Heart left ventricle (tissue), 13 donors: ENCODE results near the gene UBE2F.

Experiments
- POLR2A ChIP-seq, 2 donors: fragments of 450-650 bp; IDR thresholded peaks; one replicate each; pipeline ENCODE4 v1.6.1; 2017; ENCODE audit warnings: antibody characterized with exemption in 2 of 2, mild to moderate bottlenecking in 2 of 2, moderate library complexity in 2 of 2
- TF ChIP-seq, protein P1 (sequence below), 12 donors: fragments of 200-600 bp; sonication (generic) in 4 of 12; IDR thresholded peaks; one replicate each; pipeline versions ENCODE4 v1.5.0 to v1.8.0; 2018 to 2022; ENCODE audit warnings: antibody characterized with exemption in 12 of 12, mild to moderate bottlenecking in 5 of 12
- donor health status: ischemic (EF 13 %, LVEDD 7.1; RV severe dilation, severe dysfunction).
- donor health status: DM: no; HTN: yes; CAD: no.
- donor health status: DM: no; HTN: no; CAD: no.
- donor health status: ischemic (EF 25% LVEDD 6.9; RV normal size, moderate dysfunction).
- donor health status: ischemic (EF 25% LVEDD 5.7; RV mildly dilated, moderate dysfunction).
- donor health status: ischemic (EF 35%, LVEDD 5.7; RV mildly dilated, moderate dysfunction).
- donor health status: nonischemic (EF 11% LVEDD 7.7; RV severe dilation, severe dysfunction).
- donor health status: DM: yes; HTN: yes; CAD: no.
- donor health status: PGD.
- donor health status: ischemic (EF 29% LVEDD 5.4; RV normal size, mild dysfunction).
- donor health status: nonischemic (EF 23%, LVEDD 6.1; RV moderate dilation, normal function).

DNA sequence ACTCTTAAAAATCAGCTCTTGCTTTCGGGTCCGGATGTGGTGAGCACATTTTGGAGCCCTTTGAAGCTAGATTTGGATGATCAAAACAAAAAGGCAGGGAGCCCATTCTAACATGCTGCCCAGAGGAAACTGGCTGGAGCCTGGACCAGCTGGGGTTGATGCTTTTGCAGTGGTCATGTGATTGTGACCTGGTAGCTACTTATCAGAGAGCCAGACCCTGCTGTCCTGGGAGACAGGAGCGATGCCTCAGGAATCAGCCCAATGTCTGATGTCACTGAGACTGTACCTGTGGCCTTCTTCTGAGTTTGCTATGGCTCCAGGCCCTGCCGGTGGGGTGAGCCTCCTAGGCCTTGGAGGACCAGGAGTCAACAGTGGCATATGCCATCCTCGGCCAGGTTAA, 75.3 kb downstream of the UBE2F start:
- TF ChIP-seq, protein P1, sequence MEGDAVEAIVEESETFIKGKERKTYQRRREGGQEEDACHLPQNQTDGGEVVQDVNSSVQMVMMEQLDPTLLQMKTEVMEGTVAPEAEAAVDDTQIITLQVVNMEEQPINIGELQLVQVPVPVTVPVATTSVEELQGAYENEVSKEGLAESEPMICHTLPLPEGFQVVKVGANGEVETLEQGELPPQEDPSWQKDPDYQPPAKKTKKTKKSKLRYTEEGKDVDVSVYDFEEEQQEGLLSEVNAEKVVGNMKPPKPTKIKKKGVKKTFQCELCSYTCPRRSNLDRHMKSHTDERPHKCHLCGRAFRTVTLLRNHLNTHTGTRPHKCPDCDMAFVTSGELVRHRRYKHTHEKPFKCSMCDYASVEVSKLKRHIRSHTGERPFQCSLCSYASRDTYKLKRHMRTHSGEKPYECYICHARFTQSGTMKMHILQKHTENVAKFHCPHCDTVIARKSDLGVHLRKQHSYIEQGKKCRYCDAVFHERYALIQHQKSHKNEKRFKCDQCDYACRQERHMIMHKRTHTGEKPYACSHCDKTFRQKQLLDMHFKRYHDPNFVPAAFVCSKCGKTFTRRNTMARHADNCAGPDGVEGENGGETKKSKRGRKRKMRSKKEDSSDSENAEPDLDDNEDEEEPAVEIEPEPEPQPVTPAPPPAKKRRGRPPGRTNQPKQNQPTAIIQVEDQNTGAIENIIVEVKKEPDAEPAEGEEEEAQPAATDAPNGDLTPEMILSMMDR (IDR thresholded peaks at IDR 0.05): no peak
- no peak for TF ChIP-seq POLR2A (IDR thresholded peaks at IDR 0.05)
